ENCODE measurements around the gene FARP1. TPM values are rescaled to one million over a fixed set of nuclear protein-coding genes. Genes with fewer than 3 reads are reported as not detected.
A peak's percentile ranks its signal among the peaks of the same experiment; 100 is the strongest.
"Not testable (repeated sequence)": the region's sequence is repeated elsewhere in the genome, so short reads cannot be mapped to it uniquely, and the experiment has no call there.

FARP1 gene
- total RNA-seq, 1 donor from 2014 or later, result 14.7 TPM

- DNase-seq (ENCODE audit: missing footprints) (no peak), ATAC-seq (no peak)
- intact Hi-C loops (cut with DNase I), result no loop called here
Measured at GRCh38 chr13:98352226-98352625, 209.3 kb downstream of the FARP1 start.

DNA sequence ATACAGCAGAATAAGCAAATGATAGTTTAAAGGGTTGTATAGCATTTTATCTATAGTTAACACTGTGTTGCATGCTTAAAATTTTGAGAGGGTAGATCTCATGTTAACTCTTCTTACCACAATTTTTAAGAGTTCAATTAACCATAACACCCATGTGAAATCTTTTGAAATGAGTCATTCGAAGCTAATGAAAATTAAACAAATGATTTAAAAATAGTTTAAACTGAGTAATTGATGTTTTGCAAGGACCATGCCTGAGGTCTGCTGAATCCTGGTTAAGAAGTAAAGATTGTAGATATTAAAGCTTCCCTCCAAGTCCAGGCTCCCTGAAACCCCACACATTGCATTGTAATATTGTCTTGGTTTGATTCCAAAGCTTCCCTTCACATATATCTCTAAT, 210.9 kb downstream of the FARP1 start:
- intact Hi-C loops (cut with DNase I), result no loop called here
- ATAC-seq (no peak), DNase-seq (ENCODE audit: missing footprints) (no peak)

DNA sequence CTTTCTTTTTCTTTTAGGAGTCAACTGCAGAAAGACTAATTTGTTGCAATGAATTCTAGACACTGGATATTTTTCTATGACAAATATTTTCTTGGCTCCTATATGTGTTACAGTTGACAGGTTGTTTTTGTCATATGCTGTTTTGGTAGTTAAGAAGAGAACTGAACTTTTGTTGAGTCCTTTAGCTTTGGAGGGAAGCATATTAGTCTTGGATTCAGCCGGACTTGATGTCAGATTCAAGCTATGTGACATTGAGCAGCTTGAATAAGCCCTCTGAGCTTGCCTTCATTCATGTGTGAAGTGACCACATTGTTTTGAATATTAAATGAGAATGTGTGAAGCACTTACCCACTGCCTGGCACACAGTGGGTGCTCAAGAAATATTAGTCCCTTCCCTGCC, 216.0 kb downstream of the FARP1 start:
- ATAC-seq (peak; percentile 52), DNase-seq (ENCODE audit: missing footprints) (no peak)
- intact Hi-C loops (cut with DNase I), result no loop called here

GRCh38 chr13:98360545-98360944, 217.7 kb downstream of the FARP1 start:
- no peak for DNase-seq (ENCODE audit: missing footprints)
- no peak for ATAC-seq
- intact Hi-C loops (cut with DNase I), result no loop called here

DNA sequence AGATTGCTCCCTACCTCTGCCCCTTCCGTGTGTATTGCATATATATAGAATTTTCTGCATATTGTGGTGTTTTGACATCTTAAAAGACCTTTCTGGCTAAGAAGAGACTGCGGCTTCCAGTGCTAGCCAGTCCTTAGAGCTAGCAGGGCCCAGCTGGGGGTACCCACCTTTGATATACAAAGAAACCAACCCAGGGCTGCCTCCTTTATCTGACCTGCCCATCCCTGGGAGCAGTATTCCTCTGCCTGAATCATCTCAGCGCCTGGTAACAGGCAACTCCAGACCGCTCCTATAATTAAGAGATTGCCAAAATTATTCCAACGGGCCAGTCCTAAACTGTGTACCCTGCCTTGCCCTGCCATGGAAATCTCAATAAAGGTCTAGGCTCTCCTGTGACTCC, 220.4 kb downstream of the FARP1 start:
- intact Hi-C loops (cut with DNase I), result no loop called here
- ATAC-seq (no peak), DNase-seq (ENCODE audit: missing footprints) (no peak)

GRCh38 chr13:98364179-98364578, 221.3 kb downstream of the FARP1 start:
- no peak for DNase-seq (ENCODE audit: missing footprints)
- ATAC-seq, result no peak
- intact Hi-C loops (cut with DNase I), result no loop called here

GRCh38 chr13:98364647-98365046, 221.8 kb downstream of the FARP1 start:
- intact Hi-C loops (cut with DNase I), result no loop called here
- no peak for ATAC-seq
- DNase-seq (ENCODE audit: missing footprints), result no peak

DNA sequence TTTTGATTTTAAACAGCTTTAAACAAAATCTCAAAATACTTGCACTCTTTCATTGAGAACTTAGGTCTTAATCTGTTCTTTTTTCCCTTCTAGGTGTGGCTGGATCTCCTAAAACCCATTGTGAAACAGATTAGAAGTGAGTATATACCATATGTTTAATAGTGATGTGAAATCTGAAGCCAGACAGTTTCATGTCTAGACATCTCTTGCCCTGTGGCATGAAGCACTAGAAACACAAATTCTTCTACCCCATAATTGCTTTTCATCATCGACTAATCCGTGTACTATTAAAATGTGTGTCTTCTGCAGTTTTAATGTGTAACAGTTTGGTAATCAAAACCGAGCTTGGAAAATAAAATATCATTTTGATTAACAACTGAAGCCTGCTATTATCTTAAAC, 222.4 kb downstream of the FARP1 start:
- ATAC-seq (no peak), DNase-seq (ENCODE audit: missing footprints) (no peak)
- intact Hi-C loops (cut with DNase I), result no loop called here

DNA sequence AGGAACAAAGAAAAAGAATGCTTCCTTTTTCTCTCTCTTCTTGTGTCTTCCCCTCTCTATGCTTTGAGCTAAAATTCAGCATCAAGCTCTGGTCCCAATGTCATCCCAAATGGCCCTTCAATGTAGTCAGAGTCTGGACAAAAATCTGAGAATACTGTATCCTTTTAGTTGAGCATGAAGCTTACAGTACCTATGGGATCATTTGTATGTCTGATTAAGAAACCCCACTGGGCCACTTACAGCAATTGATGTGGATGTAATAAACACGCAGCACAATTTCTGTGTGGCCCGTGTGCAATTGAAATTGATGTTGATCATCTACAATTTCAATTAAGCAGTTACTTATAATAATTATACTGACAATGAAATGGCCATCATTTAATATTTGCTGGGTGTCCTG, 223.1 kb downstream of the FARP1 start:
- intact Hi-C loops (cut with DNase I), result no loop called here
- no peak for ATAC-seq
- DNase-seq (ENCODE audit: missing footprints), result no peak

GRCh38 chr13:98366443-98366842, 223.5 kb downstream of the FARP1 start:
- ATAC-seq (no peak), DNase-seq (ENCODE audit: missing footprints) (no peak)
- intact Hi-C loops (cut with DNase I), result no loop called here

- ATAC-seq (no peak), DNase-seq (ENCODE audit: missing footprints) (no peak)
- intact Hi-C loops (cut with DNase I), result no loop called here
Measured at GRCh38 chr13:98366959-98367358, 224.1 kb downstream of the FARP1 start.

DNA sequence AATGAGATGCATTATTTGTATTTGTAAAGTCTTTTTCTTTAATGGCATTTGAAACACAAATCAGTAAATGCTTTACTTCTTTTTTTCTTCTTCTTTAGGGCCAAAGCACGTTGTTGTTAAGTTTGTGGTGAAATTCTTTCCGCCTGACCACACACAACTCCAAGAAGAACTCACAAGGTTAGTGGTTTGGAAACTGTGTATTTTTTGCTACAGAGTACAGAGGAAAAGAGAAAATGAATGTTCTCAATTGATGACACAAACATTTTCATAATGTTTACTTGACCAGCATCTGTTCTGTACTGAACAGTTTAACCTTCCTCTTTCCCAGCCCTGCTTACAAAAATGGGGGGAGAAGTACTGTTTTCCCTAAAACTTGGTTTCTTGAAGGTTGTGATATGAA, 225.1 kb downstream of the FARP1 start:
- intact Hi-C loops (cut with DNase I), result no loop called here
- no peak for ATAC-seq
- DNase-seq (ENCODE audit: missing footprints), result no peak

GRCh38 chr13:98369520-98369919, 226.6 kb downstream of the FARP1 start:
- intact Hi-C loops (cut with DNase I); DNase-seq (ENCODE audit: missing footprints); ATAC-seq: not testable (repeated sequence)

DNA sequence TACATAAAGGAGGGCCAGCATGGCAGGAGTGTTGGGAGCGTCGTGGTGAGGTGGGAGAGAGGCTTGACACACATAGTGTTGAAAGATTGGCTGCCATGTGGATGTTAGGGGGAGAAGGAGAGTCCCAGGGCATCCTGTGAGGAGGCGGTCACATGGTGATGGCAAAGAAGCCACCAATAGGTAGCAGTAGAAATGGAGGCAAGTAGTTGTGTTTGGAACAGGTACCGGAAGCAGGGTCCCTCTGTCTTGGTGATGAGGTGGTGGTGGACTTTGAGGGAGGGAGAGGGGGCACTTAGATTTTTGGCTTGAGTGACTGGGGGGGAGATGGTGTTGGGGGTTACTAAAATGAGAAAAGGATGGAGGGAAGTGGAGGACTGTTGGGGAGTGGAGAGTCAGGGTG, 227.4 kb downstream of the FARP1 start:
- intact Hi-C loops (cut with DNase I), result no loop called here
- DNase-seq (ENCODE audit: missing footprints) (no peak), ATAC-seq (no peak)

DNA sequence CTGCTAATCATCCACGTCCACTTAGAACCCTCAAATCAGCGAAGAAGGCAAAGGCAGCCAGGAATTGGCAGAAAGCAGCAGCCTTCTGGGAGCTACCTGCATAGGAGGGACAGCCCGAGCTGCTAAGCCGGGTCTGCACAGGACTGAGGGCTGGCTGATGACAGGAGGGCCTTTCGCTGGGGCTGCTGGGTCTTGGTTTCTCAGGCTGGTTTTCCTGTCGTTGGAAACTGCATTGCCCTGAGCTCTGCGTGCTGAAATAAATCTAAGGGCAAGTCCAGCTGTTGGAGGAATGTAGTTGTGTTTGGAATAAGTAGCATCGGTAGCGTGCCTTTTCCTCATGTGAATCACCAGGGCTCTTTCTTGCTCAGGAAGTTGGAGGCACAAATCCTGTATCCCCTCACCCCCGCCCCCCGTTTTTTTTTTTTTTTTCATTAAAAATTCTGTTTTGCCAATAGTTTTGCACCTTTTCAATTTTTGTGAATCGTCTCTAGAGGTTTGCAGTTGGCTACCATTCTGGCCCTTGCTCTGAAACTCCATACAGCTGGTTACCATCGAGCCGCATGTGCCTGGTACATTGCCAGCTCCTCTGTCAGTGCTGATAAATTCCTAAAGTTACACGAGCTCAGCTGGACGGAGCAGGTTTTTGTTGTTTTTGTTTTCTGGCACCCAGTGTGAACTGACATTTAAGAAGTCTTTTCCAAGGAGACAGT, 228.1 kb downstream of the FARP1 start:
- intact Hi-C loops (cut with DNase I), result no loop called here
- peak; percentile 78 for DNase-seq (ENCODE audit: missing footprints)
- peak; percentile 82 for ATAC-seq

GRCh38 chr13:98371516-98372023, 228.7 kb downstream of the FARP1 start:
- DNase-seq (ENCODE audit: missing footprints), result no peak
- intact Hi-C loops (cut with DNase I), result no loop called here
- no peak for ATAC-seq

GRCh38 chr13:98372876-98373275, 230.0 kb downstream of the FARP1 start:
- ATAC-seq (no peak), DNase-seq (ENCODE audit: missing footprints) (no peak)
- intact Hi-C loops (cut with DNase I), result no loop called here

- no peak for ATAC-seq
- DNase-seq (ENCODE audit: missing footprints), result no peak
- intact Hi-C loops (cut with DNase I), result no loop called here
Measured at GRCh38 chr13:98374750-98375149, 231.9 kb downstream of the FARP1 start.

GRCh38 chr13:98377635-98378378, 234.9 kb downstream of the FARP1 start:
- ATAC-seq (no peak), DNase-seq (ENCODE audit: missing footprints) (no peak)
- intact Hi-C loops (cut with DNase I), result no loop called here

DNA sequence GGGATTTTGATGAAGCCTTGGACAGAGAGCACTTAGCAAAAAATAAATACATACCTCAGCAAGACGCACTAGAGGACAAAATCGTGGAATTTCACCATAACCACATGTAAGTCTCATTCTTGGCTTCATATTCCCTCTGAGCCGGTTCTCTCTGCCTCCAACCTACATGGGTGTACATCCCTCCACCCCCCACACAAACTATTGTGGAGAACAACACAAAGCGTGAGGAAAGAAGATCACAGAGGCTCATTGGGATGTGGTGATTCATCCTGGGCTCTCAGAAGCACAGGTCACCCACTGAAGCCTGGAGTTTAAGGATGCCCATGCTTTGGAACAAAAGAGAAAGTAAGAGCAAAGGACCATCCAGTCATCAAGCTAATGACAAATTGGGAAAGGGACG, 241.8 kb downstream of the FARP1 start:
- intact Hi-C loops (cut with DNase I), result no loop called here
- ATAC-seq (no peak), DNase-seq (ENCODE audit: missing footprints) (no peak)
